OCI-M2 (cell line): ENCODE data around the gene GCH1.
"Not testable (repeated sequence)": the region's sequence is repeated elsewhere in the genome, so short reads cannot be mapped to it uniquely, and the experiment has no call there.

Experiments
- DNase-seq: peaks from one replicate; lab custom pipeline; 2025; ENCODE audit not compliant: unreplicated experiment; lab: John Stamatoyannopoulos, UW

Gene GCH1

GRCh38 chr14:54902521-54903420 is at the start of gene GCH1:
GCH1 (minus strand) TSS chr14:54902826; CDS start chr14:54902663, 163 bp downstream.
- peak; percentile 59 for DNase-seq

- DNase-seq, result no peak
Observed at GRCh38 chr14:54947230-54947629, 44.6 kb upstream of the GCH1 start.

- no peak for DNase-seq
Observed at GRCh38 chr14:54946500-54946899, 43.9 kb upstream of the GCH1 start.

- DNase-seq, result no peak
Observed at GRCh38 chr14:54944737-54945391, 42.2 kb upstream of the GCH1 start.

GRCh38 chr14:54942913-54943312 is 40.3 kb upstream of the GCH1 start:
- no peak for DNase-seq

GRCh38 chr14:54936816-54937215 is 34.2 kb upstream of the GCH1 start:
- no peak for DNase-seq

GRCh38 chr14:54935958-54936357 is 33.3 kb upstream of the GCH1 start:
- DNase-seq, result no peak

GRCh38 chr14:54935100-54935499 is 32.5 kb upstream of the GCH1 start:
- no peak for DNase-seq

GRCh38 chr14:54933006-54933405 is 30.4 kb upstream of the GCH1 start:
- DNase-seq, result no peak

GRCh38 chr14:54931598-54932340 is 29.1 kb upstream of the GCH1 start:
- no peak for DNase-seq

GRCh38 chr14:54931101-54931500 is 28.5 kb upstream of the GCH1 start:
- DNase-seq, result no peak

GRCh38 chr14:54929556-54929955 is 26.9 kb upstream of the GCH1 start:
- DNase-seq, result no peak

- DNase-seq, result no peak
Observed at GRCh38 chr14:54928216-54928615, 25.6 kb upstream of the GCH1 start.

GRCh38 chr14:54927551-54927950 is 24.9 kb upstream of the GCH1 start:
- no peak for DNase-seq

- not testable (repeated sequence) for DNase-seq
Observed at GRCh38 chr14:54926570-54926969, 23.9 kb upstream of the GCH1 start.

GRCh38 chr14:54922598-54922997 is 20.0 kb upstream of the GCH1 start:
- DNase-seq, result no peak

GRCh38 chr14:54920052-54920451 is 17.4 kb upstream of the GCH1 start:
- DNase-seq, result no peak

GRCh38 chr14:54919330-54919729 is 16.7 kb upstream of the GCH1 start:
- no peak for DNase-seq

- DNase-seq, result no peak
Observed at GRCh38 chr14:54918427-54918826, 15.8 kb upstream of the GCH1 start.

- DNase-seq, result no peak
Observed at GRCh38 chr14:54916101-54916500, 13.5 kb upstream of the GCH1 start.

- DNase-seq, result no peak
Observed at GRCh38 chr14:54909817-54910558, 7.4 kb upstream of the GCH1 start.
